Smooth muscle cell (in vitro differentiated cells): Measurements from ENCODE around the gene SLC66A1. TPM values are rescaled to one million over a fixed set of nuclear protein-coding genes. Genes with fewer than 3 reads are reported as not detected.
A peak's percentile ranks its signal among the peaks of the same experiment; 100 is the strongest.

Source experiments
- DNase-seq: peaks from one replicate; lab custom pipeline; 2025; ENCODE audit not compliant: unreplicated experiment; lab: John Stamatoyannopoulos, UW
- H2AFZ ChIP-seq: fragments of 200-600 bp; sonication (generic); 2 replicates; pipeline ENCODE4 v1.6.0; 2016; ENCODE audit warnings: antibody characterized with exemption, low read depth, mild to moderate bottlenecking
- H3F3A ChIP-seq: fragments of 200-600 bp; sonication (generic); 2 replicates; pipeline ENCODE4 v1.6.0; 2017; ENCODE audit warnings: antibody characterized with exemption, low read depth
- H3K27ac ChIP-seq: fragments of 200-600 bp; sonication (generic); 2 replicates; pipeline ENCODE4 v1.5.1; 2016; ENCODE audit warnings: low read depth, mild to moderate bottlenecking
- H3K27me3 ChIP-seq: fragments of 200-600 bp; sonication (generic); 2 replicates; pipeline ENCODE4 v1.6.1; 2016; ENCODE audit warnings: low read depth, mild to moderate bottlenecking
- H3K36me3 ChIP-seq: fragments of 200-600 bp; sonication (generic); 2 replicates; pipeline ENCODE4 v1.5.1; 2016; ENCODE audit warnings: low read depth
- H3K4me1 ChIP-seq: fragments of 200-600 bp; sonication (generic); 2 replicates; pipeline ENCODE4 v1.5.1; 2016; ENCODE audit warnings: low read depth
- H3K4me2 ChIP-seq: fragments of 200-600 bp; sonication (generic); 2 replicates; pipeline ENCODE4 v1.6.0; 2016; ENCODE audit warnings: mild to moderate bottlenecking
- H3K4me3 ChIP-seq: fragments of 200-600 bp; sonication (generic); 2 replicates; pipeline ENCODE4 v1.5.1; 2016; ENCODE audit warnings: mild to moderate bottlenecking
- H3K79me2 ChIP-seq: fragments of 200-600 bp; sonication (generic); 2 replicates; pipeline ENCODE4 v1.6.0; 2016; ENCODE audit warnings: low read depth, mild to moderate bottlenecking
- H3K9ac ChIP-seq: fragments of 200-600 bp; sonication (generic); 2 replicates; pipeline ENCODE4 v1.6.0; 2016; ENCODE audit warnings: low read depth
- H3K9me3 ChIP-seq: fragments of 200-600 bp; sonication (generic); replicated peaks from 2 replicates; pipeline ENCODE4 v1.5.1; 2016; ENCODE audit warnings: low read depth
- H4K20me1 ChIP-seq: fragments of 200-600 bp; sonication (generic); 2 replicates; pipeline ENCODE4 v1.6.0; 2016; ENCODE audit warnings: low read depth
- WGBS: methylation state at CpG from one replicate; pipeline ENCODE4 v1.1.7; 2016; ENCODE audit warnings: low lambda C conversion rate; 5-methylcytosine and 5-hydroxymethylcytosine counted together
- polyA plus RNA-seq: library from polyadenylated mRNA; unstranded; fragments of >200 nt; fragmentation: Nextera tagmentation; extraction: Ambion mirVana; gene quantifications from 2 replicates; pipeline ENCODE4 v1.2.1, GENCODE V29; 2016
- total RNA-seq: library from RNA; depleted of rRNA; stranded (reverse); fragments of >200 nt; gene quantifications from 2 replicates; pipeline ENCODE4 v1.2.3, GENCODE V29; 2014
- TF ChIP-seq, protein P1 (sequence below): fragments of 200-600 bp; sonication (generic); IDR thresholded peaks from 2 replicates; pipeline ENCODE4 v1.5.1; 2017; ENCODE audit warnings: borderline replicate concordance, mild to moderate bottlenecking, antibody characterized with exemption; ENCODE audit not compliant: insufficient read depth, poor library complexity, severe bottlenecking

SLC66A1 gene
- total and polyA plus RNA-seq, 2 experiments from 2014 or later = 21.9 to 23.9 TPM

DNA sequence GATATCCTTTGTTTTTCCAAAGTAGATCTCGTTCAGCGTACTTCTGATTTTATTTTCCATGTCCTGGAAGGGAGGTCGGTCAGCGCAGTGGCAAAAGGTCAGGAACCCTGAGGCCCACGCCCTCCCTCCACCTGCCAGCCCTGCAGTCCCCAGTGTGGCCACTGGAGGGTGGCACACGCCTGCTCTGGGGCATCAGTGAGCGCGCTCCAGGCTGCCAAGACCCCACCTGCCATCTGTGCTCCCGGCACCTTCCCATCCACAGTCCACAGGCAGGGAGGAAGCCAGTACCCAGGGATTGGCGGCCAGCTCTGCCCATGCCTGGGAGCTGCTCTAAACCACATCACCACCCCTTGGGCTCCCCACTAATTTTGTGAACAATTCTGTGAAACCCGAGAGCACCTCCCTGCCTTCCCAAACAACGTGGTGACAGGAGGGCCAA, 32.3 kb downstream of the SLC66A1 start:
- no peak for DNase-seq

DNA sequence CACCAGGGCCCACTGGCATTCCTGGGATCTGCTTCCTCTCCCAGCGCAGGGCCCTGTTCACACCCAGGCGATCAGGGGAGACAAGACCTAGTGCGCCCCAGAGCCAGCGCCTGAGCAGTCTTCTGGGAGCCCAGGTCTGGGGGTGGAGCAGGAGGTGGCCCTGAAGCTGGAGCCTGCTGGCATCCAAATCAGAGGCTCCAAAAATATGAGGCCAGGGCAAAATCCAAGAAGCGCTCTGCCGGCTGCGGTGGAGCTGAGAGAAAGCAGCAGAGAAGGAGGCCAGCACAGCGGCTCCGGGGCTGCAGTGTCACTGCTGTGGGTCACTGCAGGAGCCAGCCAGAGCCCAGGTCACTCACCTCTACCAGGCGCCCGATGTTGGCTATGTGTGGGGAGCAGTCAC, 32.7 kb downstream of the SLC66A1 start:
- no peak for DNase-seq
- Histone ChIP-seq H3K9me3 (no peaks in the 10 kb centered on the region), H3K4me3 (no peak overlapping the region), H3K4me2 (no peak overlapping the region), H3K27ac (no peak overlapping the region), H3K4me1 (no peaks in the 10 kb centered on the region), H2AFZ (no peak overlapping the region), H4K20me1 (peaks cover 64% of the 10 kb centered on the region), H3F3A (no peaks in the 10 kb centered on the region), H3K79me2 (no peaks in the 10 kb centered on the region), H3K36me3 (no peaks in the 10 kb centered on the region), H3K27me3 (no peaks in the 10 kb centered on the region), H3K9ac (no peak overlapping the region)
- TF ChIP-seq, protein P1, sequence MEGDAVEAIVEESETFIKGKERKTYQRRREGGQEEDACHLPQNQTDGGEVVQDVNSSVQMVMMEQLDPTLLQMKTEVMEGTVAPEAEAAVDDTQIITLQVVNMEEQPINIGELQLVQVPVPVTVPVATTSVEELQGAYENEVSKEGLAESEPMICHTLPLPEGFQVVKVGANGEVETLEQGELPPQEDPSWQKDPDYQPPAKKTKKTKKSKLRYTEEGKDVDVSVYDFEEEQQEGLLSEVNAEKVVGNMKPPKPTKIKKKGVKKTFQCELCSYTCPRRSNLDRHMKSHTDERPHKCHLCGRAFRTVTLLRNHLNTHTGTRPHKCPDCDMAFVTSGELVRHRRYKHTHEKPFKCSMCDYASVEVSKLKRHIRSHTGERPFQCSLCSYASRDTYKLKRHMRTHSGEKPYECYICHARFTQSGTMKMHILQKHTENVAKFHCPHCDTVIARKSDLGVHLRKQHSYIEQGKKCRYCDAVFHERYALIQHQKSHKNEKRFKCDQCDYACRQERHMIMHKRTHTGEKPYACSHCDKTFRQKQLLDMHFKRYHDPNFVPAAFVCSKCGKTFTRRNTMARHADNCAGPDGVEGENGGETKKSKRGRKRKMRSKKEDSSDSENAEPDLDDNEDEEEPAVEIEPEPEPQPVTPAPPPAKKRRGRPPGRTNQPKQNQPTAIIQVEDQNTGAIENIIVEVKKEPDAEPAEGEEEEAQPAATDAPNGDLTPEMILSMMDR = no peak
- WGBS = over 99% methylated on average over 11 of the region's 11 CpGs

More for the DNA sequence above, 32.3 kb downstream of the SLC66A1 start:
- Histone ChIP-seq H3K27me3 (no peaks in the 10 kb centered on the region), H4K20me1 (peaks cover 64% of the 10 kb centered on the region), H3K79me2 (no peaks in the 10 kb centered on the region), H3K4me2 (no peak overlapping the region), H3K9me3 (no peaks in the 10 kb centered on the region), H3K4me3 (no peak overlapping the region), H2AFZ (no peak overlapping the region), H3F3A (no peaks in the 10 kb centered on the region), H3K36me3 (no peaks in the 10 kb centered on the region), H3K4me1 (no peaks in the 10 kb centered on the region), H3K27ac (no peak overlapping the region), H3K9ac (no peak overlapping the region)
- whole genome bisulfite sequencing = 89% methylated on average over 11 of the region's 12 CpGs
- TF ChIP-seq, protein P1 = peak; percentile 71

- Histone ChIP-seq H3K79me2 (no peaks in the 10 kb centered on the region), H3K36me3 (no peaks in the 10 kb centered on the region), H3K27me3 (no peaks in the 10 kb centered on the region), H3F3A (no peaks in the 10 kb centered on the region), H3K9me3 (no peaks in the 10 kb centered on the region), H3K4me3 (no peak overlapping the region), H3K9ac (no peak overlapping the region), H3K4me2 (no peak overlapping the region), H4K20me1 (peaks cover 58% of the 10 kb centered on the region), H3K4me1 (no peaks in the 10 kb centered on the region), H3K27ac (no peak overlapping the region), H2AFZ (no peak overlapping the region)
- DNase-seq = no peak
- TF ChIP-seq, protein P1 = no peak
- WGBS = 98% methylated on average over 8 of the region's 8 CpGs
Measured at GRCh38 chr1:19345391-19345790, 33.3 kb downstream of the SLC66A1 start.

DNA sequence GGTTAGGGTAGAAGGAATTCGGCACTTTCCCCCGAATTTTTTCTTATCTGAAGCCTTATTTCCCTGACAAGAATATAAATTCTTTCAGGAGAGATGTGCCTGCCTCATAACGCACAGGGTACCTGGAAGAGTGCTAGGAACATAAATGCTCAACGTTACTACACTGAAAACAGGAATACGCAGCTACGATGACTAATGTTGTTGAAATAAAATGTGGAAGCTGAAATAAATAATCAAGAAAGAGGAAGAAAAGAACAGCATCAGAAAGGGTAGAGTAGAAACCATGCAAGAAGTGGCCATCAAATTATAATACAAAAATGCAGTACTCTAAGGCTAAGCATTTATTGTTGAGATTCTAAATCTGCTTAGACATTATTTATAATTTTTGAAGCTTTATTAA, 33.9 kb downstream of the SLC66A1 start:
- WGBS = 94% methylated on average over 6 of the region's 6 CpGs
- Histone ChIP-seq H3K36me3 (no peaks in the 10 kb centered on the region), H3F3A (no peaks in the 10 kb centered on the region), H2AFZ (no peak overlapping the region), H3K4me2 (no peak overlapping the region), H3K79me2 (no peaks in the 10 kb centered on the region), H3K27me3 (no peaks in the 10 kb centered on the region), H4K20me1 (peaks cover 52% of the 10 kb centered on the region), H3K27ac (no peak overlapping the region), H3K4me1 (no peaks in the 10 kb centered on the region), H3K9ac (no peak overlapping the region), H3K9me3 (no peaks in the 10 kb centered on the region), H3K4me3 (no peak overlapping the region)
- TF ChIP-seq, protein P1 = no peak
- no peak for DNase-seq
